HCT116 (cell line): ENCODE results near the gene CYBRD1. TPM values are rescaled to one million over a fixed set of nuclear protein-coding genes. Genes with fewer than 3 reads are reported as not detected.
A peak's percentile ranks its signal among the peaks of the same experiment; 100 is the strongest.

Experiments used
- ATAC-seq: fragments of 200-7000 bp; cut with Tn5 transposase; 2 replicates; pipeline ENCODE4 v1.9.1; 2020; ENCODE audit warnings: mild to moderate bottlenecking, moderate library complexity
- BruUV-seq: library from RNA; stranded (reverse); fragments of 400-500 nt; replicated peaks from 2 replicates; lab custom pipeline; 2021; lab: Mats Ljungman, UMichigan
- CTCF ChIA-PET: fragments of 300-600 bp; sonication (Branson Sonifier 250); formaldehyde crosslinking; loops from one replicate; lab custom pipeline; 2021; ENCODE audit warnings: antibody characterized with exemption; lab: Charles Lee
- POLR2A ChIA-PET: fragments of 300-600, 350-600 bp; sonication (Branson Sonifier 250); formaldehyde crosslinking; loops from one replicate; lab custom pipeline; 2021; ENCODE audit warnings: antibody characterized with exemption; lab: Charles Lee
- RAD21 ChIA-PET, 2 experiments: fragments of 300-600 bp; sonication (Branson Sonifier 250); formaldehyde crosslinking; loops; one replicate each; lab custom pipeline; 2023; ENCODE audit warnings: low total read pairs in 2 of 2; ENCODE audit not compliant: uncharacterized antibody in 2 of 2, unreplicated experiment in 2 of 2, low non-redundant PET in 1 of 2; lab: Charles Lee
- DNase-seq: peaks from one replicate; pipeline ENCODE4 v3.0.0-alpha.2; 2010; ENCODE audit warnings: low read depth, low spot score
- H2AFZ ChIP-seq: fragments of 200-600 bp; shearing (Covaris generic), sonication (generic); 2 replicates; pipeline ENCODE4 v1.6.1; 2017; ENCODE audit warnings: low read depth, mixed run types, mixed read lengths, antibody characterized with exemption, low read length; ENCODE audit not compliant: poor library complexity, severe bottlenecking
- H3K27ac ChIP-seq: 2 replicates; pipeline ENCODE4 v1.5.1; 2012; ENCODE audit warnings: low read depth, low read length
- H3K27me3 ChIP-seq: fragments of 200-600 bp; sonication (generic); 2 replicates; pipeline ENCODE4 v1.6.1; 2016; ENCODE audit warnings: mixed run types, low read length, mixed read lengths; ENCODE audit not compliant: insufficient read depth
- H3K36me3 ChIP-seq, 2 experiments: fragments of 200-500 bp in 1 of 2; fragments of 200-600 bp in 1 of 2; sonication (Bioruptor generic) in 1 of 2; sonication (generic) in 1 of 2; 2 replicates each; pipeline versions ENCODE4 v1.5.1 to v1.6.1; 2014 to 2016; ENCODE audit warnings: low read length in 2 of 2, inconsistent platforms in 1 of 2, mixed read lengths in 1 of 2, mixed run types in 1 of 2; ENCODE audit not compliant: insufficient read depth in 2 of 2, control insufficient read depth in 1 of 2
- H3K4me1 ChIP-seq, 2 experiments: fragments of 200-600 bp in 1 of 2; sonication (generic) in 1 of 2; 2 replicates each; pipeline versions ENCODE4 v1.5.1 to v1.6.1; 2012 to 2017; ENCODE audit warnings: low read length in 2 of 2, inconsistent platforms in 1 of 2, mild to moderate bottlenecking in 1 of 2, mixed read lengths in 1 of 2, mixed run types in 1 of 2, moderate library complexity in 1 of 2; ENCODE audit not compliant: insufficient read depth in 2 of 2, control insufficient read depth in 1 of 2
- H3K4me2 ChIP-seq: fragments of 200-600 bp; sonication (generic); 2 replicates; pipeline ENCODE4 v1.6.1; 2017; ENCODE audit warnings: mixed run types, low read length, mixed read lengths
- H3K4me3 ChIP-seq, 2 experiments: fragments of 200-600 bp in 1 of 2; sonication (generic) in 1 of 2; replicated peaks in 1 of 2; 2 replicates each; pipeline ENCODE4 v1.5.1; 2011 to 2016; ENCODE audit warnings: low read length in 2 of 2, control low read depth in 1 of 2, low read depth in 1 of 2, mild to moderate bottlenecking in 1 of 2, mixed read lengths in 1 of 2, mixed run types in 1 of 2
- H3K79me2 ChIP-seq: fragments of 200-600 bp; sonication (generic); 2 replicates; pipeline ENCODE4 v1.6.1; 2017; ENCODE audit warnings: mild to moderate bottlenecking, mixed run types, low read length, moderate library complexity, mixed read lengths; ENCODE audit not compliant: insufficient read depth
- H3K9ac ChIP-seq: fragments of 200-600 bp; sonication (generic); 2 replicates; pipeline ENCODE4 v1.6.1; 2016; ENCODE audit warnings: low read length, mixed read lengths
- H3K9me2 ChIP-seq: fragments of 200-600 bp; sonication (generic), shearing (Covaris generic); 2 replicates; pipeline ENCODE4 v1.6.1; 2017; ENCODE audit warnings: mixed run types, mild to moderate bottlenecking, moderate library complexity; ENCODE audit not compliant: insufficient read depth
- H3K9me3 ChIP-seq, 2 experiments: fragments of 200-500 bp in 1 of 2; fragments of 200-600 bp in 1 of 2; sonication (Bioruptor generic) in 1 of 2; sonication (generic) in 1 of 2; 2 replicates each; pipeline ENCODE4 v1.6.1; 2014 to 2017; ENCODE audit warnings: low read length in 2 of 2, mixed read lengths in 2 of 2, inconsistent platforms in 1 of 2, low read depth in 1 of 2, mild to moderate bottlenecking in 1 of 2, mixed run types in 1 of 2, moderate library complexity in 1 of 2; ENCODE audit not compliant: control insufficient read depth in 1 of 2, insufficient read depth in 1 of 2
- H4K20me1 ChIP-seq: fragments of 200-600 bp; sonication (generic), shearing (Covaris generic); 2 replicates; pipeline ENCODE4 v1.6.1; 2017; ENCODE audit warnings: mixed run types, mild to moderate bottlenecking, moderate library complexity; ENCODE audit not compliant: insufficient read depth
- ATF3 ChIP-seq: IDR thresholded peaks from 2 replicates; pipeline ENCODE4 v1.6.1; 2012
- CEBPB ChIP-seq: IDR thresholded peaks from 2 replicates; pipeline ENCODE4 v1.6.1; 2012; ENCODE audit warnings: low read depth
- CTCF ChIP-seq, 3 experiments: fragments of 200-600 bp in 1 of 3; sonication (generic) in 1 of 3; IDR thresholded peaks in 2 of 3; conservative IDR thresholded peaks in 1 of 3; 2 replicates each; pipeline ENCODE4 v1.5.1; 2012 to 2017; ENCODE audit warnings: low read depth in 2 of 3, low read length in 2 of 3, antibody characterized with exemption in 1 of 3, borderline replicate concordance in 1 of 3, control low read depth in 1 of 3, mild to moderate bottlenecking in 1 of 3, mixed read lengths in 1 of 3, mixed run types in 1 of 3, moderate library complexity in 1 of 3; ENCODE audit not compliant: insufficient read depth in 1 of 3
- EZH2 ChIP-seq: fragments of 200-600 bp; sonication (generic); IDR thresholded peaks from 2 replicates; pipeline ENCODE4 v1.6.1; 2017; ENCODE audit warnings: antibody characterized with exemption, mixed run types
- EZH2phosphoT487 ChIP-seq: fragments of 200-600 bp; IDR thresholded peaks from 2 replicates; pipeline ENCODE4 v1.6.1; 2018; ENCODE audit warnings: antibody characterized with exemption, borderline replicate concordance
- FOSL1 ChIP-seq: IDR thresholded peaks from 2 replicates; pipeline ENCODE4 v1.6.1; 2012; ENCODE audit warnings: low read depth
- REST ChIP-seq: IDR thresholded peaks from 2 replicates; pipeline ENCODE4 v1.6.1; 2012; ENCODE audit warnings: low read depth
- SIN3A ChIP-seq: IDR thresholded peaks from 2 replicates; pipeline ENCODE4 v1.6.1; 2012; ENCODE audit warnings: low read depth
- TCF7L2 ChIP-seq: IDR thresholded peaks from 2 replicates; pipeline ENCODE4 v1.7.0; 2011; ENCODE audit warnings: borderline replicate concordance, inconsistent platforms; ENCODE audit not compliant: insufficient read depth, insufficient read length; ENCODE audit errors: extremely low read depth
- ZBTB33 ChIP-seq: IDR thresholded peaks from 2 replicates; pipeline ENCODE4 v1.6.1; 2011; ENCODE audit warnings: mild to moderate bottlenecking, low read length, moderate library complexity; ENCODE audit not compliant: insufficient replicate concordance; ENCODE audit errors: extremely low read depth
- ZNF274 ChIP-seq: fragments of 200-500 bp; sonication (Bioruptor generic); IDR thresholded peaks from 2 replicates; pipeline ENCODE4 v1.6.1; 2014; ENCODE audit warnings: mild to moderate bottlenecking, low read depth, low read length, inconsistent platforms
- intact Hi-C: fragments of 100-400 bp; cut with micrococcal nuclease; formaldehyde crosslinking; loops from 2 replicates; pipeline ENCODE4 v1.10.0; 2022
- total RNA-seq: library from RNA; stranded (reverse); gene quantifications from one replicate; pipeline ENCODE4 v1.2.1, GENCODE V29; 2021; ENCODE audit not compliant: unreplicated experiment

CYBRD1 gene
- total RNA-seq, 1 experiment from 2014 or later = 14.9 TPM

- Histone ChIP-seq H3K9ac (no peak overlapping the region), H3K79me2 (no peaks in the 10 kb centered on the region), H3K4me1 (no peaks in the 10 kb centered on the region), H3K4me3 (no peak overlapping the region), H3K27me3 (no peaks in the 10 kb centered on the region), H3K36me3 (no peaks in the 10 kb centered on the region), H3K9me2 (no peaks in the 10 kb centered on the region), H4K20me1 (no peaks in the 10 kb centered on the region), H2AFZ (no peak overlapping the region), H3K4me2 (no peak overlapping the region)
- peak; percentile 57; the same call in 1 of the 2 replicates for ATAC-seq
- ChIA-PET CTCF (interaction anchor here (0.7 to 1.0 kb wide), 2 partner anchors 576 to 1149 kb away, joined by 3 to 4 read pairs; no protein-coding TSS in a partner anchor), POLR2A (no interaction called here)
- BruUV-seq = no TSS peak
- TF ChIP-seq CTCF (IDR thresholded peaks at IDR 0.05 in 2 of 3, conservative IDR thresholded peaks at IDR 0.05 in 1 of 3; ENCODE audit: borderline replicate concordance in 1 of 3, insufficient read depth in 1 of 3, low read depth in 2 of 3, low read length in 2 of 3) (peak in 2 of 3 experiments; percentile 6 to 38; a peak in 1 of 6 replicates), TCF7L2 (no peak)
- TF ChIP-seq, all 23 proteins: peak for 1
- intact Hi-C loops = no loop called here
- Histone ChIP-seq H3K27ac (no peak overlapping the region), H3K9me3 (no peaks in the 10 kb centered on the region)
- RAD21 ChIA-PET = no interaction called here
- DNase-seq = no peak
Observed at GRCh38 chr2:171568089-171568488, 45.8 kb downstream of the CYBRD1 start.

GRCh38 chr2:171571721-171572120 lies 49.4 kb downstream of the CYBRD1 start:
- intact Hi-C loops = loop anchor here (5.0 kb wide), 2 partner anchors 131 to 231 kb away; no protein-coding TSS in a partner anchor
- Histone ChIP-seq H3K9me2 (no peaks in the 10 kb centered on the region), H2AFZ (no peak overlapping the region), H3K36me3 (no peaks in the 10 kb centered on the region), H3K27ac (no peak overlapping the region), H3K27me3 (no peaks in the 10 kb centered on the region), H3K79me2 (no peaks in the 10 kb centered on the region), H3K4me1 (0 out of 4 replicates have a peak, but pooled peaks cover 0 to 6% of the 10 kb centered on the region in 2 experiments), H3K4me3 (no peak overlapping the region), H3K9me3 (no peaks in the 10 kb centered on the region), H3K4me2 (no peak overlapping the region), H4K20me1 (no peaks in the 10 kb centered on the region), H3K9ac (no peak overlapping the region)
- CTCF ChIA-PET = no interaction called here
- DNase-seq (no peak), ATAC-seq (no peak)
- POLR2A ChIA-PET = no interaction called here
- no TSS peak for BruUV-seq
- RAD21 ChIA-PET = no interaction called here
- TF ChIP-seq ZNF274 (no peak), REST (no peak), EZH2 (no peak), EZH2phosphoT487 (no peak), ATF3 (no peak), CEBPB (no peak), ZBTB33 (no peak), SIN3A (no peak), FOSL1 (no peak)
